Measurements from ENCODE around the gene UCN. TPM values are rescaled to one million over a fixed set of nuclear protein-coding genes. Genes with fewer than 3 reads are reported as not detected.
"Not testable (repeated sequence)": the region's sequence is repeated elsewhere in the genome, so short reads cannot be mapped to it uniquely, and the experiment has no call there.

The UCN gene
- polyA plus RNA-seq, 2 donors, result 0.41 to 1.1 TPM

DNA sequence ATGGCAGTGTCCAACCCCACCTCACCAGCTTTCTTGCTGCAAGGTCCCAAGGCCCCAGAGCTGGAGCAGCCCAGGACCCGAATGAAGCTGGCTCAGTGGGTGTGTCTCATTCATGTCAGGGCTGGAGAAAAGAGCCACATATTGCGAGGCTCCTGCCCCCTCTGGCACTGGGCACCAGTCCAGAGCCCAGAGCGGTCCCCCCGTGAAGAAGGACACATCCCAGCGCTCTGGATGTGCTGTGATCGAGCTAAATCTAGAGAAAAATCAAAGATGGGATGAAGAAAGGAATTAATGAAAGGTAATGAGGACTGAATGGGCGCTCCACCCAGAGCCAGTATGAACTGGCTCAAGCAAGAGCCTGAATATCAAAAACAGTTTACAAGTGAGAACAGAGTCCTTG, 27.9 kb upstream of the UCN start:
- WGBS, 2 donors, result 85 to 89% methylated on average over 7 of the region's 7 CpGs
- H3K4me1 ChIP-seq (ENCODE audit: control insufficient read depth in 2 of 2, insufficient read depth in 2 of 2, low read length in 1 of 2), result no peaks in the 10 kb centered on the region
- no peaks in the 10 kb centered on the region for H3K9me3 ChIP-seq (ENCODE audit: control insufficient read depth in 2 of 2, insufficient read depth in 1 of 2, low read depth in 1 of 2, low read length in 1 of 2)
- no peak overlapping the region for H3K4me3 ChIP-seq (ENCODE audit: low read depth in 1 of 2, low read length in 2 of 2)
- H3K36me3 ChIP-seq (ENCODE audit: control insufficient read depth in 2 of 2, insufficient read depth in 2 of 2, low read length in 1 of 2), result peaks cover 23 to 37% of the 10 kb centered on the region in 2 donors
- no peaks in the 10 kb centered on the region for H3K27me3 ChIP-seq (ENCODE audit: control insufficient read depth in 1 of 2, insufficient read depth in 2 of 2, low read length in 2 of 2)
- H3K27ac ChIP-seq (ENCODE audit: low read depth in 2 of 2, low read length in 1 of 2), result no peak overlapping the region

DNA sequence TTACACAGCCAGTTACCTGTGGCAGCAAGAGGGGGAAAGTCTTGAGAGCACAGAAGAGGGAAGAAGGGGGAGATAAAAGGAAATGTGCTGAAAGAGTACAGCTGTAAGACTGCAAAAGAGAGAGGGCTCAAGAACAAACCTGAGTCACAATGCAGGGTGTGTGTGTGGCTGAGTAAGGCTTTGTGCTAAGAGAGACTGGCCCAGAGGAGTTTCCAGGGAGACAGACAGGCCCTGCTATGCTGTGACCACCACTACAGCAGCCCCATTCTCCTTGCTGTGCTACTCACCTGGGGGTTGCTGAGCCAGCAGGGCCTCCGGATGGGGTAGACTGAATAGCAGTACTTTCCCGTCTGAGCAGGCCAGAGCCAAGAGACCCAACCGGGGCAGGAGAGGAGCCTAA, 27.1 kb upstream of the UCN start:
- Histone ChIP-seq H3K9me3 (ENCODE audit: control insufficient read depth in 2 of 2, insufficient read depth in 1 of 2, low read depth in 1 of 2, low read length in 1 of 2) (no peaks in the 10 kb centered on the region), H3K4me3 (ENCODE audit: low read depth in 1 of 2, low read length in 2 of 2) (no peak overlapping the region), H3K27ac (ENCODE audit: low read depth in 2 of 2, low read length in 1 of 2) (no peak overlapping the region), H3K27me3 (ENCODE audit: control insufficient read depth in 1 of 2, insufficient read depth in 2 of 2, low read length in 2 of 2) (no peaks in the 10 kb centered on the region), H3K36me3 (ENCODE audit: control insufficient read depth in 2 of 2, insufficient read depth in 2 of 2, low read length in 1 of 2) (peaks cover 23 to 37% of the 10 kb centered on the region in 2 donors), H3K4me1 (ENCODE audit: control insufficient read depth in 2 of 2, insufficient read depth in 2 of 2, low read length in 1 of 2) (no peaks in the 10 kb centered on the region)
- 92 to 96% methylated on average over 3 of the region's 3 CpGs for WGBS, 2 donors

DNA sequence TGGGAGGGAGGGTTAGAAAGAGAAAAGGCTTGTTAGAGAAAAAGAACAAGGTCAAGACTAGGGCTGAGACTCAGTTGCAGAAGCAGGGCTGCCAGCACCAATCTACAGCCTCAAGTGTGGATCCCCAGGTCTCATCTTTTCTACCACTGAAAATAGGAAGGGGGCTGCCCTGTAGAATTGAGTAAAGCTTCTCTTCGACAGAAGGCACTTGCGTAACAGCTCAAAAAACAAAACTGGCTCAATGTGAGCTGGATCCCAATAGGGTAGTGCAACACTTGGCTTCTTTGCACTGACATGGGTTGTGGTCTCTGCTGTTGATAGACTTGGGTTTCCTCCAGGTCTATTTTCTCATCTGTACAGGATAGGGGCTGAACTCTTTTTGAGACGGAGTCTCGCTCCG, 16.5 kb upstream of the UCN start:
- Histone ChIP-seq H3K9me3 (ENCODE audit: control insufficient read depth in 2 of 2, insufficient read depth in 1 of 2, low read depth in 1 of 2, low read length in 1 of 2) (no peaks in the 10 kb centered on the region), H3K4me3 (ENCODE audit: low read depth in 1 of 2, low read length in 2 of 2) (no peak overlapping the region), H3K4me1 (ENCODE audit: control insufficient read depth in 2 of 2, insufficient read depth in 2 of 2, low read length in 1 of 2) (peaks cover 6 to 10% of the 10 kb centered on the region in 2 donors), H3K27ac (ENCODE audit: low read depth in 2 of 2, low read length in 1 of 2) (no peak overlapping the region), H3K27me3 (ENCODE audit: control insufficient read depth in 1 of 2, insufficient read depth in 2 of 2, low read length in 2 of 2) (no peaks in the 10 kb centered on the region), H3K36me3 (ENCODE audit: control insufficient read depth in 2 of 2, insufficient read depth in 2 of 2, low read length in 1 of 2) (peaks cover 22 to 23% of the 10 kb centered on the region in 2 donors)
- 92 to 96% methylated on average over 5 of the region's 5 CpGs for WGBS, 2 donors

DNA sequence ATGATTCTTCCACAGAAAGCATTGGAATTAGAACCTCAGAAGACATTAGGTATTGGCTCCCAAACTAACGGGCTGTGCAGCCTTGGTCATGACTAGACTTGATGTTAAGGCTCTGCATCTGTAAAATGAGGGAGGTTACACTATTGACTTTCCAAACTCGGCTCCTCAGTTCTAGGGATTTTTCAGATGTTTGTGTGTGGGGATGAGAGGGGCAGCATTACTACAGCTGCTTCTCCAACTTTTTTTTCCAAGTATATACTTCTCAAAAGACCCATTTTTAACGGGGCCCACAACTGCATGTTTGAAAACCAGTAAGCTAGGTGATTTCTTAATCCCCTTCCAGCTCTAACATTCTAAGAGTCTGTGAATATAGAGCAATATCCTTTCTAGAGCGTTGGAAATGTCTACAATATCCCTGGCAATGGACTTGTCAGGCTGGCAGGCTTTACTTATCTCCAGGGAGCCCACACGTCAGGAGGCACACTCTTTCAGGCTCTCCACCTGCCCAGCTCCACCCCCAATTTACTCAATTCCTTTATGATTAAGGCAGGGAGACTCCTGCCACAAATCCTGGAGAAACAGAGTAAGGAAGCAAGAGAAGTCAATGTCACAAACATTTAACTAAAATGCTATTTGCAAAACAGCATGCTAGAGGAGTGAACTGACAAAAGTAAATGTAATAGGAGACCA, 15.5 kb upstream of the UCN start:
- Histone ChIP-seq H3K36me3 (ENCODE audit: control insufficient read depth in 2 of 2, insufficient read depth in 2 of 2, low read length in 1 of 2) (peaks cover 16 to 17% of the 10 kb centered on the region in 2 donors), H3K9me3 (ENCODE audit: control insufficient read depth in 2 of 2, insufficient read depth in 1 of 2, low read depth in 1 of 2, low read length in 1 of 2) (no peaks in the 10 kb centered on the region), H3K4me1 (ENCODE audit: control insufficient read depth in 2 of 2, insufficient read depth in 2 of 2, low read length in 1 of 2) (peaks cover 6 to 10% of the 10 kb centered on the region in 2 donors), H3K27ac (ENCODE audit: low read depth in 2 of 2, low read length in 1 of 2) (peak overlapping the region in 1 of 2 donors; percentile 93), H3K4me3 (ENCODE audit: low read depth in 1 of 2, low read length in 2 of 2) (peak overlapping the region; percentile 70 to 96), H3K27me3 (ENCODE audit: control insufficient read depth in 1 of 2, insufficient read depth in 2 of 2, low read length in 2 of 2) (no peaks in the 10 kb centered on the region)
- 17% methylated on average over 5 of the region's 5 CpGs for WGBS, 2 donors

DNA sequence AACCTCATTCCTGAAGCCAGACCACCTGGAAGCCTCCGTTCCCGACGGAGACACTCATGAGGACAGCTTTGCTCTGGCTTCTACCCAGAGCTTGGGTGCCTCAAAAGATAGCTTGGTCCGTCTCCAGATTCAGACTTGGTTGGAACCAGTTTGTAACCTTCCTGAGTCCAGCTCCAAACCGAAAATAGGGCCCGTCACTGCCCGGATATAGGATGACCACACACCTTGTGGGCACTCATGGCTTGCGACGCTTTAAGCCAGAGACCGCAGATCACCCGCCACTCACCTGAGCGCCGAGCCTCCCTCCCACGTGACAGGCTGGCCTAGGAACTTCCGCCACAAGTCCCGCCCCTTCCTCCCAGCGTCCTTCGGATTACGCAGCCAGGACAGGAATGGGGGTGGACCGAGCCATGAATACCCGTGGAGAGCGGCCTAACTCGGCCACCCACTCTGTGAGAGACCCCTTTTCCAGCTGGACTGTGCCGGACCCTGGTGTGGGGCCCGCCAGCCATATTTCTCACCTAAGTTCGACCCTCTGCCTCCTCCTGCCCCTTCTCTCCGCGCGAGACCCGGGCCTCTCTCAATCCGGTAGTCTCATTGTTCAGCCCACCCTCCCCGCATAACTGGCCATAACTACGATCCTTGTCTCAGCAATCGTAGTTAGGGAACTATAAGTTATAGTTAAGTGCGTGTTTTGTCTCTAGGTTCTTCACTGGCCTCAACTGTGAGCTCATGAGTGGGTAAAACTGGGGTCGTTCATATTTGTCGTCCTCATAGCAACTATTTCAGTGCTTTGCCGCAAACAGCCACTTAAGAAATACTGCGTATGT, 14.7 kb upstream of the UCN start, which contains the start of gene MPV17:
TSS of gene MPV17 (minus strand) at position 332 of the 830 bp plus-strand sequence. CDS start 580 bp downstream, outside the sequence.
- H3K27me3 ChIP-seq (ENCODE audit: control insufficient read depth in 1 of 2, insufficient read depth in 2 of 2, low read length in 2 of 2), result no peaks in the 10 kb centered on the region
- peak within 1 kb of the TSS; percentile 70 to 96 for H3K4me3 ChIP-seq (ENCODE audit: low read depth in 1 of 2, low read length in 2 of 2)
- H3K36me3 ChIP-seq (ENCODE audit: control insufficient read depth in 2 of 2, insufficient read depth in 2 of 2, low read length in 1 of 2), result peaks cover 9 to 12% of the 10 kb centered on the region in 2 donors
- peaks cover 6 to 10% of the 10 kb centered on the region in 2 donors for H3K4me1 ChIP-seq (ENCODE audit: control insufficient read depth in 2 of 2, insufficient read depth in 2 of 2, low read length in 1 of 2)
- no peaks in the 10 kb centered on the region for H3K9me3 ChIP-seq (ENCODE audit: control insufficient read depth in 2 of 2, insufficient read depth in 1 of 2, low read depth in 1 of 2, low read length in 1 of 2)
- peak within 1 kb of the TSS; percentile 83 to 93 for H3K27ac ChIP-seq (ENCODE audit: low read depth in 2 of 2, low read length in 1 of 2)
- 0 to 1% methylated on average over 38 to 39 of the region's 39 CpGs for WGBS, 2 donors

DNA sequence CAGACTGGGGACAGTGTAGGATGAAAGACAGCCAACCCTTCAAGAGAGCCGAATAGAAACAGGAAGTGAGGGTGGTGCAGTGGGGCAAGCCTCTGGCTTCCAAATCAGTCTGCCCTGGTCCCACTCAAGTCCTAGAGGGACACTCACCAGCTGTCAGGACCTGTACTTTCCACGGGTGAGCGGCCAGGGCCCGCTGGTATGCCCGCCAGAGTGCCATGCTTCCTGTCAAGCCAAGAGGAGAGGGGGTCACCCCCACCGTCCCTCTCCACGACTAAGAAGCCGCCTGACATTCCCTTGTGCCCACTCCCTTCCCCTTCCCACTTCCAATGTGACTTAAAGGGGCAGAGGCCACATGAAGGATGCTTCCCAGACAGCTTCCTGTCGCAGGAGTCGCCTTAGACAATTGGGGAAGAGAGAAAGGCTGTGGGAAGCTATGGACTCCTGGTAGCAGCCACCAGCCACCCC, 14.1 kb upstream of the UCN start:
- Histone ChIP-seq H3K4me1 (ENCODE audit: control insufficient read depth in 2 of 2, insufficient read depth in 2 of 2, low read length in 1 of 2) (peaks cover 6 to 10% of the 10 kb centered on the region in 2 donors), H3K4me3 (ENCODE audit: low read depth in 1 of 2, low read length in 2 of 2) (peak overlapping the region; percentile 70 to 96), H3K9me3 (ENCODE audit: control insufficient read depth in 2 of 2, insufficient read depth in 1 of 2, low read depth in 1 of 2, low read length in 1 of 2) (no peaks in the 10 kb centered on the region), H3K36me3 (ENCODE audit: control insufficient read depth in 2 of 2, insufficient read depth in 2 of 2, low read length in 1 of 2) (peaks cover 7 to 11% of the 10 kb centered on the region in 2 donors), H3K27ac (ENCODE audit: low read depth in 2 of 2, low read length in 1 of 2) (peak overlapping the region; percentile 83 to 93), H3K27me3 (ENCODE audit: control insufficient read depth in 1 of 2, insufficient read depth in 2 of 2, low read length in 2 of 2) (no peaks in the 10 kb centered on the region)
- 1 to 2% methylated on average over 9 to 10 of the region's 10 CpGs for WGBS, 2 donors

DNA sequence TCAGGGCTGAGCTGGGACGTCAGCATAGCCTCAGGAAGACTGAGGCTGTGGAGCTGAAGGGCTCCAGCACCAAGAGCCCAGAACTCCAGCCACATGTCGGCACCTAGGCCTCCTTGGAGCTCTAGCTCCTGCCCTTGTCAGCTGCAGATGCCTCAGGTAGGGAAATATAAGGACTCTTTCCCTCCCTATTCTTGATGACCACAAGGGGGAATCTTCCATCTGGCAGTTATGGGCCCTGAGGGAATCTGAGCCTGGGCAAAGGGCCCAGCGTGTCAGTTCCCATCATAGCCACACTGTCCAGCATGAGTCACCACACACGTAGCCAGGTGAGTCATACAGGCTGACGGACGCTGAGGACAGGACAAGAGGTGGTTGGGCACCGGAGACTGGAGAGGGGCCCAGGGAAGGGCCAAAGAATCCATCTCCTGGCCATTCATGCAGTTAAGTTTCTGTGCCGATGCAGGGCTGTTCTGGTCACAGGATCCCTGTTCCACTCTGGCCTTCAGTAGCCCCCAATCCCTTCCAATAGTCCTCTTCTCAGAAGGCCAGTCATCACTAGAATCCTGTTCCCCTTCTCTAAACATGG, 12.8 kb upstream of the UCN start:
- H3K9me3 ChIP-seq (ENCODE audit: control insufficient read depth in 2 of 2, insufficient read depth in 1 of 2, low read depth in 1 of 2, low read length in 1 of 2), result no peaks in the 10 kb centered on the region
- WGBS, 2 donors, result 41 to 49% methylated on average over 8 of the region's 8 CpGs
- no peaks in the 10 kb centered on the region for H3K36me3 ChIP-seq (ENCODE audit: control insufficient read depth in 2 of 2, insufficient read depth in 2 of 2, low read length in 1 of 2)
- H3K4me3 ChIP-seq (ENCODE audit: low read depth in 1 of 2, low read length in 2 of 2), result no peak overlapping the region
- H3K27ac ChIP-seq (ENCODE audit: low read depth in 2 of 2, low read length in 1 of 2), result no peak overlapping the region
- H3K4me1 ChIP-seq (ENCODE audit: control insufficient read depth in 2 of 2, insufficient read depth in 2 of 2, low read length in 1 of 2), result peaks cover 6 to 10% of the 10 kb centered on the region in 2 donors
- H3K27me3 ChIP-seq (ENCODE audit: control insufficient read depth in 1 of 2, insufficient read depth in 2 of 2, low read length in 2 of 2), result no peaks in the 10 kb centered on the region

DNA sequence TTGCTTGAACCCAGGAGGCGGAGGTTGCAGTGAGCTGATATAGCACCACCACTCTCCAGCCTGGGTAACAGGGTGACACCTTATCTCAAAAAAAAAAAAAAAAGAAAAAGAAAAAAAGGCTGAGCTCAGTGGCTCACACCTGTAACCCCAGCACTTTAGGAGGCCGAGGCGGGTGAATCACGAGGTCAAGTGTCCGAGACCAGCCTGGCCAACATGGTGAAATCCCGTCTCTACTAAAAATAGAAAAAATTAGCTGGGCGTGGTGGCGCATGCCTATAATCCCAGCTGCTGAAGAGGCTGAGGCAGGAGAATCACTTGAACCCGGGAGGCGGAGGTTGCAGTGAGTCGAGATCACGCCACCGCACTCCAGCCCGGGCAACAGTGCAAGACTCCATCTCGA, 11.6 kb upstream of the UCN start:
- not testable (repeated sequence) for H3K36me3 ChIP-seq (ENCODE audit: control insufficient read depth in 2 of 2, insufficient read depth in 2 of 2, low read length in 1 of 2); H3K9me3 ChIP-seq (ENCODE audit: control insufficient read depth in 2 of 2, insufficient read depth in 1 of 2, low read depth in 1 of 2, low read length in 1 of 2); H3K4me3 ChIP-seq (ENCODE audit: low read depth in 1 of 2, low read length in 2 of 2); H3K27me3 ChIP-seq (ENCODE audit: control insufficient read depth in 1 of 2, insufficient read depth in 2 of 2, low read length in 2 of 2); H3K27ac ChIP-seq (ENCODE audit: low read depth in 2 of 2, low read length in 1 of 2); H3K4me1 ChIP-seq (ENCODE audit: control insufficient read depth in 2 of 2, insufficient read depth in 2 of 2, low read length in 1 of 2)
- 95 to 97% methylated on average over 15 of the region's 15 CpGs for WGBS, 2 donors

DNA sequence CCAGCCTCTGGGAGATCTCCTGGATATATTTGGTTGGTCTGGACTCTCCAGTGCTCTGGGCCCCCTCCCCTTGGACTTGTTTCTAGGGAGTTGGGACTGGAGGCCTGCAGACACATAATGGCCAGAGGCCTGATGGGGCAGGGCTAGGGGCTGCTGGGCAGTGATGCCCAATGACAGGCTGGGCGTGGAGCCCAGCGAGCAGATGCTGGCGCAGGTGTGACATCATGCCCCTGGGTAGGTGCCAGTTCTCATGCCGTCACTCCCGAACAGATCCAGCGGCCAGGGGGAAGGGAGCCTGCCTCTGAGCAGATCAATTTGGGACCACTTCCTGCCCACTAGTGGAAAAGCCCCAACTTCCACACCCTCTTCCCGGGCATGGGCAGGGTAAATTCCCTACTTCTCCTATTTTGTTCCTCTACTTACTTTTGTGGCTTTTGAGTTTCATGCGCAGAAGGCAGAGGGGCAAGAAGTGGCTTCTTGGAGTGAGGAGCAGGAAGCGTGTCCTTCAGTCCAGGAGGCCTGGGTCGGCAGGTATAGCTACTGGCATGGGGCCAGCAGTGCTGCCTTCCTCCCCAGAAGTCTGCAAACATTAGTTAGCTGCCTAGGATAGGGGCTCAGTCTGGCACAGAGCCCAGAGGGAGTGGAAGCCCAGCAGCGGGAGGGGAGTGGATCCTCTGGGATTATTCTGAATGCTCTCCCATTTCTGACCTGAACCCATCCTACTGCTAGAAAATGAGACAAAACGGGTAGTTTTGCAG, 8.6 kb upstream of the UCN start:
- H3K27ac ChIP-seq (ENCODE audit: low read depth in 2 of 2, low read length in 1 of 2), result no peak overlapping the region
- 70 to 82% methylated on average over 12 of the region's 12 CpGs for WGBS, 2 donors
- H3K4me3 ChIP-seq (ENCODE audit: low read depth in 1 of 2, low read length in 2 of 2), result no peak overlapping the region
- H3K36me3 ChIP-seq (ENCODE audit: control insufficient read depth in 2 of 2, insufficient read depth in 2 of 2, low read length in 1 of 2), result peaks cover 0 to 3% of the 10 kb centered on the region in 2 donors
- no peaks in the 10 kb centered on the region for H3K27me3 ChIP-seq (ENCODE audit: control insufficient read depth in 1 of 2, insufficient read depth in 2 of 2, low read length in 2 of 2)
- H3K4me1 ChIP-seq (ENCODE audit: control insufficient read depth in 2 of 2, insufficient read depth in 2 of 2, low read length in 1 of 2), result peaks cover 4 to 6% of the 10 kb centered on the region in 2 donors
- H3K9me3 ChIP-seq (ENCODE audit: control insufficient read depth in 2 of 2, insufficient read depth in 1 of 2, low read depth in 1 of 2, low read length in 1 of 2), result no peaks in the 10 kb centered on the region
